GM10248 (cell line): ENCODE results near the gene METTL13.

Experiments used
- CTCF ChIA-PET: fragments of 300-600 bp; sonication (Branson Sonifier 250); formaldehyde crosslinking; extraction: SDS; loops from one replicate; lab custom pipeline; 2021; ENCODE audit warnings: antibody characterized with exemption; lab: Yijun Ruan, JAX
- POLR2A ChIA-PET: fragments of 350-650 bp; sonication (Branson Sonifier 250); formaldehyde crosslinking; extraction: SDS; loops from one replicate; lab custom pipeline; 2020; ENCODE audit warnings: antibody characterized with exemption; lab: Yijun Ruan, JAX
- DNase-seq: peaks from one replicate; pipeline ENCODE4 v3.0.0; 2012; ENCODE audit errors: extremely low spot score
- TF ChIP-seq, protein P1 (sequence below): IDR thresholded peaks from 2 replicates; pipeline ENCODE4 v1.5.1; 2012; ENCODE audit warnings: mild to moderate bottlenecking, low read depth; ENCODE audit errors: extremely low read depth, missing control alignments, control extremely low read depth

The METTL13 gene

DNA sequence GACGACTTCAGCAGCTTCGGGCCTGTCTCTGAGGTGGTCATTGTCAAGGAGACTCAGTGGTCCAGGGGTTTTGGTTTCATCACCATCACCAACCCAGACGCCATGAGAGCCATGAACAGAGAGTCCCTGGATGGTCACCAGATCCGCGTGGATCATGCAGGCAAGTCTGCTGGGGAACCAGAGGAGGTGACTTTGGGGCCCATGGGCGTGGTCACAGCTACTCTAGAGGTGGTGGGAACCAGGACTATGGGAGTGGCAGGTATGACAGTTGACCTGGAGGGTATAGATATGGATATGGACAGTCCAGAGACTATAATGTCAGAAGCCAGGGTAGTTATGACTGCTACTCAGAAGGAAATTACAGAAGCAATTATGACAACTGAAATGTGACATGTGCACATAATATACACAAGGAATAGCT lies 19.3 kb upstream of the METTL13 start:
- TF ChIP-seq, protein P1, sequence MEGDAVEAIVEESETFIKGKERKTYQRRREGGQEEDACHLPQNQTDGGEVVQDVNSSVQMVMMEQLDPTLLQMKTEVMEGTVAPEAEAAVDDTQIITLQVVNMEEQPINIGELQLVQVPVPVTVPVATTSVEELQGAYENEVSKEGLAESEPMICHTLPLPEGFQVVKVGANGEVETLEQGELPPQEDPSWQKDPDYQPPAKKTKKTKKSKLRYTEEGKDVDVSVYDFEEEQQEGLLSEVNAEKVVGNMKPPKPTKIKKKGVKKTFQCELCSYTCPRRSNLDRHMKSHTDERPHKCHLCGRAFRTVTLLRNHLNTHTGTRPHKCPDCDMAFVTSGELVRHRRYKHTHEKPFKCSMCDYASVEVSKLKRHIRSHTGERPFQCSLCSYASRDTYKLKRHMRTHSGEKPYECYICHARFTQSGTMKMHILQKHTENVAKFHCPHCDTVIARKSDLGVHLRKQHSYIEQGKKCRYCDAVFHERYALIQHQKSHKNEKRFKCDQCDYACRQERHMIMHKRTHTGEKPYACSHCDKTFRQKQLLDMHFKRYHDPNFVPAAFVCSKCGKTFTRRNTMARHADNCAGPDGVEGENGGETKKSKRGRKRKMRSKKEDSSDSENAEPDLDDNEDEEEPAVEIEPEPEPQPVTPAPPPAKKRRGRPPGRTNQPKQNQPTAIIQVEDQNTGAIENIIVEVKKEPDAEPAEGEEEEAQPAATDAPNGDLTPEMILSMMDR: no peak
- POLR2A ChIA-PET: no interaction called here
- DNase-seq: no peak
- CTCF ChIA-PET: interaction anchor here (0.7 to 1.7 kb wide), 2 partner anchors 12 to 39 kb away, joined by 4 to 6 read pairs; no protein-coding TSS in a partner anchor

DNA sequence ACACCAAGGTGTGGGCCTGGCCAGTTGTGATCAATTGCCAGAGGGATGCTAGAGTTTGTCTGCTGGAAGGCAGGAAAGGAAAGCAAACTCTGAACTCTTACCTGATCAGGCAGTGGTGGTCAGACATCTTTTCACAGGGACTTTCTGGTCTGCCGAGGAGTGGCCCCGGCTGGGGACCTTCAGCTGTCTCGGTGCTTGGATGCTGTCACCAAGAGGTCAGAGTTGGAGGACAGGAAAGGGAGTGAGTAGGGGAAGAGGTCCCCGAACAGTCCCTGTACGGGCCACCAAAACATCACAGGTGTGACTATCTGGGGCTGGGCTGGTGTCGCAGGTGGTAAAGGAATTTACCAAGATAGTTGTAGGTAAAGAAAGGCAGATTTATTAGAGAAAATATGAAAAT lies 17.7 kb upstream of the METTL13 start:
- TF ChIP-seq, protein P1: no peak
- POLR2A ChIA-PET: no interaction called here

DNA sequence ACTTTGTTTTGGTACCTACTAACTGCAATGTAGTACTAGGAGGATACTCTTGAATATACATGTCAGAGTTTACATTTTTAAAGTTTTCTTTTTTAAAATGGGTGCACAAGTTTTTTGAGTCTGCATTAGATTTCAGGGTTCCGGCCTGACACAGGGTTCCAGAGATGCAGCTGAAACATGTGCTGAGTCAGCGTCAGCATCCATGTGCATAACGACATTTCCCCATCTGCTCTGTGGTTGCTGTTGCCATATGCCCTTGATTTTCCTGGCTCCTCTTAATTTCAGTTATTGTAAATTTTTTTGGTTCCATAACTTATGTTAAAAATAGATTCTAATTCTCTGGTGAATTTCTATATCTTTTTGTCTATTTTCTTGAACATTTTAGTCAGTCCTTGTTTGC lies 12.3 kb upstream of the METTL13 start:
- TF ChIP-seq, protein P1: no peak
- POLR2A ChIA-PET: no interaction called here
- CTCF ChIA-PET: no interaction called here
- no peak for DNase-seq

More for the DNA sequence above, 17.7 kb upstream of the METTL13 start:
- CTCF ChIA-PET: no interaction called here
- DNase-seq: no peak

DNA sequence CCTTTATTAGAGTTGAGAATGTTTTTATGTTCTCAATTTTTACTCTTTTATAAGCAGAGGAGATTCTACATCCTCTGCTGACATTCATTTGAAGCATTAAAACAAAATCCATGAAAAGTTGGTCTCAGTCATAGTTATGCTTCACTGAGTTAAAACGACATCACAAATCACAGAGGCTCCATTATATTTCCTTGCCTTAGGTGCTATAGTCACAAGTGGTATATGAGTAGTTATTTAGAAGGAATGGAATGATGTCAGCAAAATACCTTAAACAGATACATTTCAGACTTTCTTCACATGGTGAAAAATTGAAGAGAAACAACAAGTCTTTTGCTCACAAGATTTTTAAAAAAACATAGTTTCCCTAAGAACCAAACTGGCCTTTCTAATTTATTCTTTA lies 11.7 kb upstream of the METTL13 start:
- ChIA-PET CTCF (no interaction called here), POLR2A (no interaction called here)
- DNase-seq: no peak
- TF ChIP-seq, protein P1: no peak

DNA sequence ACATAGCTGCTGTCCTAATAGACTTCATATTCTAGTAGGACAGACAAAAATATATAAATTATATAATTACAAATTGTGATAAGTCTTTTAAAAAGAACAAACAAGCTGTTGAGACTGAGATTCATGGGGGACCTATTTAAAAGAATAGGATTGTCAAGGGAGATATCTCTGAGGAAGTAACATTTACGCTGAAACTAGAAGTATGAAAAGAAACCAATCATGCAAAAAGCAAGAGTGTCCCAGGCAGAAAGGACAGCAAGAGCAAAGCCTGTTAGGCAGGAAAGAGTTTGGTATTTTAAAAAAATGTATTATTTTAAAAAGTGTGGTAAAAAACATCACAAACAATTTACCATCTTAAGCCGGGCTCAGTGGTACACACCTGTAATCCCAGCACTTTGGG lies 9.1 kb upstream of the METTL13 start:
- DNase-seq: peak; percentile 27
- ChIA-PET CTCF (interaction anchor here (2.0 kb wide), 1 partner anchor 30 kb away, joined by 5 read pairs; the partner anchor contains the start of gene VAMP4), POLR2A (interaction anchor here (0.6 kb wide), 1 partner anchor 152 kb away, joined by 4 read pairs; no protein-coding TSS in a partner anchor)
- TF ChIP-seq, protein P1: no peak

DNA sequence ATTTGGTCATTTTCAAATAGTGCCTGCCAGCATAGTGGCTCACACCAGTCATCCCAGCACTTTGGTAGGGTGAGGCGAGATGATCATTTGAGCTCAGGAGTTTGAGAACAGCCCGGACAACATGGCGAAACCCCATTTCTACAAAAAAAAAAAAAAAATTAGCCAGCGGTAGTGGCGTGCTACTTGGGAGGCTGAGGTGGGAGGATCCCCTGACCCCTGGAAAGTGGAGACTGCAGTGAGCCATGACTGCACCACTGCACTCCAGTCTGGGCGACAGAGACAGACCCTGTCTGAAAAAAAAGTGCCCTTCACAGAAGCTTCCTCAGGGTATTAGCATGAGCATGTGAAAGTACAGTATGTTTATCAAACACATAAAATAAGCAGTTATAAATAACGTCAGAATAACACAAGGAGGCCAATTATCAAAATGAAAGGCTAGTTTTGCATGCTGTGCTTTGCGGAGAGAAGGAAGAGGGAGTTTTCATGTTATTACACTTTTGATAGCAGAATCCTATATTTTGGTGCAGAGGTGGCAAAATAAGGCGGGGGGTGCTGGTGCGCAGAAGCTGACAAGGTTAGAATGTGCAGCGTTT lies 781 bp upstream of the METTL13 start:
- POLR2A ChIA-PET: no interaction called here
- TF ChIP-seq, protein P1: no peak

More for the DNA sequence above, 781 bp upstream of the METTL13 start:
- no peak for DNase-seq
- CTCF ChIA-PET: interaction anchor here (1.4 to 1.6 kb wide), 3 partner anchors 14 to 20 kb away, joined by 3 to 5 read pairs (median 4); no protein-coding TSS in a partner anchor
